Endothelial cell of umbilical vein (primary cell): Measurements from ENCODE around the gene MTG2. TPM values are rescaled to one million over a fixed set of nuclear protein-coding genes. Genes with fewer than 3 reads are reported as not detected.

Experiments used
- BruUV-seq: library from RNA; stranded (reverse); fragments of 400-500 nt; replicated peaks from 2 replicates; lab custom pipeline; 2021; lab: Mats Ljungman, UMichigan
- CTCF ChIA-PET: fragments of 300-600, 350-600 bp; sonication (Branson Sonifier 250); formaldehyde crosslinking; loops from one replicate; lab custom pipeline; 2021; ENCODE audit warnings: antibody characterized with exemption, inconsistent platforms; lab: Charles Lee
- POLR2A ChIA-PET: fragments of 300-600, 350-600 bp; sonication (Branson Sonifier 250); formaldehyde crosslinking; loops from one replicate; lab custom pipeline; 2021; ENCODE audit warnings: antibody characterized with exemption, inconsistent platforms; lab: Charles Lee
- DNase-seq: peaks from one replicate; pipeline ENCODE4 v3.0.0-alpha.2; 2011; ENCODE audit warnings: low read depth, low spot score
- FAIRE-seq: peaks from 2 replicates; lab custom pipeline; 2011; peaks lifted over from hg19 to GRCh38; lab: Jason Lieb, UNC
- H2AFZ ChIP-seq: 2 replicates; pipeline ENCODE4 v1.6.0; 2012; ENCODE audit warnings: low read depth, low read length, control low read depth, inconsistent platforms
- H3K27ac ChIP-seq: 2 replicates; pipeline ENCODE4 v1.5.1; 2011; ENCODE audit warnings: low read depth, mild to moderate bottlenecking, control low read depth, low read length, moderate library complexity; ENCODE audit not compliant: insufficient read depth
- H3K27me3 ChIP-seq, 2 experiments: 2 replicates each; pipeline versions ENCODE4 v1.6.0 to v1.6.1; 2011; ENCODE audit warnings: low read length in 2 of 2, mixed read lengths in 1 of 2; ENCODE audit not compliant: control insufficient read depth in 2 of 2, insufficient read depth in 2 of 2
- H3K36me3 ChIP-seq, 2 experiments: 2 replicates in 1 of 2; 3 replicates in 1 of 2; pipeline ENCODE4 v1.5.1; 2011; ENCODE audit warnings: low read length in 2 of 2, mild to moderate bottlenecking in 1 of 2, moderate library complexity in 1 of 2; ENCODE audit not compliant: control insufficient read depth in 2 of 2, insufficient read depth in 2 of 2; ENCODE audit errors: extremely low read depth in 1 of 2
- H3K4me1 ChIP-seq: 3 replicates; pipeline ENCODE4 v1.5.1; 2011; ENCODE audit warnings: mild to moderate bottlenecking, low read length; ENCODE audit not compliant: control insufficient read depth, insufficient read depth; ENCODE audit errors: extremely low read depth
- H3K4me2 ChIP-seq: 2 replicates; pipeline ENCODE4 v1.6.1; 2011; ENCODE audit warnings: low read length, control low read depth, mixed read lengths; ENCODE audit not compliant: insufficient read depth
- H3K4me3 ChIP-seq, 3 experiments: fragments of 200-600 bp in 1 of 3; sonication (generic), shearing (Covaris generic) in 1 of 3; replicated peaks in 1 of 3; 2 replicates each; pipeline ENCODE4 v1.5.1; 2011 to 2016; ENCODE audit warnings: control low read depth in 3 of 3, low read length in 3 of 3, mild to moderate bottlenecking in 2 of 3, inconsistent platforms in 1 of 3, low read depth in 1 of 3, moderate library complexity in 1 of 3; ENCODE audit not compliant: insufficient read depth in 1 of 3
- H3K79me2 ChIP-seq: 2 replicates; pipeline ENCODE4 v1.6.0; 2012; ENCODE audit warnings: low read length, inconsistent platforms; ENCODE audit not compliant: control insufficient read depth, insufficient read depth
- H3K9ac ChIP-seq: replicated peaks from 2 replicates; pipeline ENCODE3; 2011; ENCODE audit warnings: low read length, control low read depth; ENCODE audit not compliant: insufficient read depth; ENCODE audit errors: extremely low read depth
- H3K9me1 ChIP-seq: replicated peaks from 3 replicates; pipeline ENCODE4 v1.6.0; 2011; ENCODE audit warnings: mild to moderate bottlenecking, low read length; ENCODE audit not compliant: control insufficient read depth, insufficient read depth; ENCODE audit errors: extremely low read depth
- H3K9me3 ChIP-seq: replicated peaks from 2 replicates; pipeline ENCODE4 v1.5.1; 2012; ENCODE audit warnings: low read length, inconsistent platforms; ENCODE audit not compliant: control insufficient read depth, insufficient read depth
- H4K20me1 ChIP-seq: replicated peaks from 2 replicates; pipeline ENCODE3; 2011; ENCODE audit warnings: mild to moderate bottlenecking, low read length; ENCODE audit not compliant: control insufficient read depth, insufficient read depth; ENCODE audit errors: extremely low read depth
- CTCF ChIP-seq, 2 donors: IDR thresholded peaks; 1 replicate in 1 of 2; 2 replicates in 1 of 2; pipeline ENCODE4 v1.5.1; 2011; ENCODE audit warnings: low read length in 2 of 2, mild to moderate bottlenecking in 2 of 2, moderate library complexity in 2 of 2, control low read depth in 1 of 2, inconsistent platforms in 1 of 2, low read depth in 1 of 2; ENCODE audit not compliant: insufficient read depth in 1 of 2; ENCODE audit errors: extremely low read depth in 1 of 2
- EZH2 ChIP-seq: IDR thresholded peaks from 2 replicates; pipeline ENCODE4 v1.6.1; 2012; ENCODE audit warnings: borderline replicate concordance, low read depth, mild to moderate bottlenecking, moderate library complexity, low read length, inconsistent platforms; ENCODE audit not compliant: severe bottlenecking
- FOS ChIP-seq: IDR thresholded peaks from 2 replicates; pipeline ENCODE4 v1.6.1; 2011; ENCODE audit warnings: mild to moderate bottlenecking, low read length, moderate library complexity, borderline replicate concordance; ENCODE audit not compliant: insufficient read depth
- GATA2 ChIP-seq: IDR thresholded peaks from 2 replicates; pipeline ENCODE4 v1.7.0; 2011; ENCODE audit warnings: low read depth, mild to moderate bottlenecking, moderate library complexity, mixed read lengths, low read length; ENCODE audit not compliant: insufficient read length, insufficient read depth
- JUN ChIP-seq: IDR thresholded peaks from 2 replicates; pipeline ENCODE4 v1.6.1; 2011; ENCODE audit warnings: borderline replicate concordance, low read depth; ENCODE audit not compliant: insufficient read length, insufficient read depth
- MAX ChIP-seq: IDR thresholded peaks from 2 replicates; pipeline ENCODE4 v1.6.1; 2011; ENCODE audit not compliant: insufficient read depth, insufficient read length
- MYC ChIP-seq: IDR thresholded peaks from one replicate; pipeline ENCODE4 v1.6.1; 2011; ENCODE audit warnings: mild to moderate bottlenecking, low read depth, low read length
- POLR2A ChIP-seq: IDR thresholded peaks from 2 replicates; pipeline ENCODE4 v1.6.1; 2012; ENCODE audit warnings: low read depth, mild to moderate bottlenecking, control low read depth, low read length
- POLR2AphosphoS5 ChIP-seq: IDR thresholded peaks from 2 replicates; pipeline ENCODE4 v1.6.1; 2012; ENCODE audit warnings: low read depth, mild to moderate bottlenecking, control low read depth, low read length, moderate library complexity; ENCODE audit not compliant: insufficient read depth
- dilution Hi-C: fragments of 300-500 bp; cut with MboI; formaldehyde crosslinking; loops from one replicate; pipeline ENCODE4 v1.15.0; 2019; ENCODE audit warnings: low sequenced_read_pairs; ENCODE audit not compliant: extremely low pct_ligation_motif_present
- intact Hi-C: fragments of 100-400 bp; cut with micrococcal nuclease; formaldehyde crosslinking; loops from one replicate; pipeline ENCODE4 v1.10.0; 2022
- polyA plus RNA-seq, 4 experiments: library from polyadenylated mRNA; depleted of rRNA in 3 of 4; stranded (reverse) in 3 of 4; unstranded in 1 of 4; fragments of >200 nt; gene quantifications; 2 replicates each; pipeline versions ENCODE4 v1.2.1 to v1.2.3, GENCODE V29; 2011 to 2012; ENCODE audit warnings: missing spikeins in 1 of 4
- total RNA-seq: library from RNA; stranded (reverse); gene quantifications from 2 replicates; pipeline ENCODE4 v1.2.3, GENCODE V29; 2021

Gene MTG2
- total and polyA plus RNA-seq, 2 donors (not counting 3 experiments of a cell fraction or from before 2014, with no cell fraction given): 19.9 to 31.6 TPM

DNA sequence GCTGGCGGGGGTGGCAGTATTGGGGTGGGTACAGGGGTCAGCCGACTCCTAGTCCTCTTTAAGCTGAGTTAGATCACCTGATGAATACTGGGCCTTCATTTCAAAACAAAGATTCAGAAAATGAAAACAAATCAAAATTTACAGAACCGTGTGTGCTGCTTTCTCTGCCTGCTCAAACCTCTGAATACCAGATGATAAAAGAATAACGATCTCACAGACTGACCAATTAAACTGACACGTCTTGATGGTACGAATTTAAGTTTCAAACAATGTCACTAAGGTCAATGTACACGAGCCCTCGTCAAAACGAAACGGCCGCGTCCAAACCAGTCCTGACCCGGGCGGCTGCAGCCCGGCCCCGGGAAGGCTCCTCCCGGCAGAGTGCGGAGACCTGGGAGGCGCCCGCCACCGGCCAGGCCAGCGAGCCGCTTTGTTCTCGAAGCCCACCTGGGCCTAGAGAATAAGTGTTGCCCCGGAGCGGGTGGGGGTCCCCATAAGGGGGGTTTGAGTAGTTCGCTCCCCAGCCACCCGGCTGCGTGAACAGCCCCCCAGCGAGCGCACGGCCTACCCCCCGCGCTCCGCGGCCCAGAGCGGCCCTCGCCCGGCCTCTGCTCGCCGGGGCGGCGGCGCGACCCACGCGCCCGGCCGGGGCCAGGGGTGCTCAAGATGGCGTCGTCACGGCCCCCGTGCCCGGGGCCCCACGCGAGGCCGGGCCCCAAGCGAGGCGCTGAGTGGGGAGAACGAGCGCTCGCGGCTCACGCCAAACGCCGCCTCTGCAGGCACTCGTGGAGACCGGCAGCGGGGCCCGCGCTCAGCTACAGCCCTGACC is 40.4 kb upstream of the MTG2 start:
- peak overlapping the region; percentile 55 for H3K4me2 ChIP-seq
- no TSS peak for BruUV-seq
- intact Hi-C loops: loop anchor here (1.0 to 2.0 kb wide), 2 partner anchors 20 to 41 kb away; partner anchors contain the start of genes LSM14B and MTG2
- no peaks in the 10 kb centered on the region for H3K9me3 ChIP-seq
- dilution Hi-C loops: no loop called here
- peaks cover 23 to 29% of the 10 kb centered on the region in 2 experiments for H3K36me3 ChIP-seq
- H3K9me1 ChIP-seq: no peaks in the 10 kb centered on the region
- no peaks in the 10 kb centered on the region for H3K27me3 ChIP-seq
- H3K9ac ChIP-seq: peak overlapping the region; percentile 92
- POLR2A ChIA-PET: no interaction called here
- CTCF ChIA-PET: interaction anchor here (0.7 to 1.9 kb wide), 5 partner anchors 13 to 131 kb away, joined by 3 to 11 read pairs (median 4); partner anchors contain the start of gene LSM14B
- FAIRE-seq: no peak
- H3K27ac ChIP-seq: peak overlapping the region; percentile 88
- peak overlapping the region; percentile 59 to 80 (median 69) for H3K4me3 ChIP-seq
- peaks cover 78% of the 10 kb centered on the region for H3K79me2 ChIP-seq
- H2AFZ ChIP-seq: no peak overlapping the region
- DNase-seq: peak; percentile 20
- no peak for TF ChIP-seq EZH2
- TF ChIP-seq POLR2A: no peak
- no peak for TF ChIP-seq JUN
- no peak for TF ChIP-seq GATA2
- TF ChIP-seq FOS: no peak
- TF ChIP-seq POLR2AphosphoS5: no peak
- TF ChIP-seq CTCF (IDR thresholded peaks at IDR 0.05; ENCODE audit: extremely low read depth in 1 of 2, insufficient read depth in 1 of 2, low read depth in 1 of 2, low read length in 2 of 2): no peak
- no peak for TF ChIP-seq MYC
- no peak for TF ChIP-seq MAX
- peaks cover 6% of the 10 kb centered on the region for H4K20me1 ChIP-seq
- H3K4me1 ChIP-seq: peaks cover 8% of the 10 kb centered on the region
